ENCODE data around the gene ACRBP.

The ACRBP gene

DNA sequence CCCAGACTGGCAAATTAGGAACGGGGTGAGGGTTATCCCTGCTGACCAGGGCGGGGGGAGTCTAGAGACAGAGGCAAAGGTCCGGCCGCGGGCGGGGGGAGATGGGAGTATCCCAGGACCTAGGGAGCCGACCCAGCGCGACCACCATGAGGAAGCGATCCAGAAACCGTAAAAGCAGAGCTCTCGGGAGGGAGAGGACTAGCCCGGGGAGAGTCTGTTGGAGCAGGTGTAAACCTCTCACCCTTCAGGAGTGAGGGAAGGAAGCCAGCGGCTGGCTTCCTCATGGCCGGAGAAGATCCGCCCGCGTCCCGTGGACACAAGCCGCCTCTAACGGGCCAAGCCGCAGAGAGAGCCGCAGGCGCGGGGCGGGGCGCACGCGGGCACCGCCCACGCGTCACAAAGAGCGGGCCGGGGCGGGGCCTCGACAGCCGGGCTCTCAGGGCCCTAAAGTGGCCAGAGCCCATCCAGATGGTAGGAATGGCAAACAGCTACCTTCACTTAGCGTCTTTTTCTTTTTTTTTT lies at the start of gene ACRBP:
TSS of gene ACRBP (minus strand) at position 350 of the 522 bp plus-strand sequence. CDS start at position 284, 66 bp downstream.
- peak within 1 kb of the TSS; percentile 37 for H3K4me3 ChIP-seq (ENCODE audit: low read depth, low read length)
- DNase-seq (ENCODE audit: low read depth) = no peak

DNA sequence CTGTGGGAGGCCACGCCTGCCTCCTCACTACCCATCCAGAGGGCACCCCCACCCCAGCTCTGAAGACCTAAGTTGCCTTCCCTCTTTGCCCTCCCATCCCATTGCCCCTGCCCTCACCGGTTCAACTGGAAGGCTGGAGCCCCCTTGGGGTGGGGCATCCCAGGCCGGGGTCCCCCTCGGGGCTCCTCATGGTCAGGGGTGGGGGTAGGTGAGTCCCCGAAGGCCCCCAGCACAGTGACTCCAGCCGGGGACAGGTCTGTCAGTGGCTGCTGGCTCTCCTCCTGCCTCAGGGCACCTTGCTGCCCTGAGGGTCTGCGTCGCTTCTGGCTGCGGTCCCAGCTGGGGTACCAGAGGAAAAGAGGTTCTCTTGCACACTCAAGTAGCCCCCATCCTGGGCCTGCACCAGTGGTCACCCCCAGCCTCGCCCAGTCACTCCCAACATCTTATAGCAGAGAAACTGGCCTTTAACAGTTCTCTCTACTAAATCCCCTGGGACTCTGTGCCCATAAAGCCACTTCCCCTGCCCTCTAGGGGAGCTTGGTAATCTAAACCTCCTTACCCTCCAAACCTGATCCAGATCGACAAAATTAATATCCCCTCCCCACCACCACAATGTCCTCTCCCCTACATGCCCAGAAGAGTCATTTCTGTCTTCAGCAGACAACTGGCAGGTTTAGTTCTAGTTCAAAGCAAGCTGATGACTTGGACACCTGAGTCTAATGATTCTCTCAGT lies 48.2 kb upstream of the ACRBP start:
- no peak for DNase-seq (ENCODE audit: low read depth)
- no peak overlapping the region for H3K4me3 ChIP-seq (ENCODE audit: low read depth, low read length)

DNA sequence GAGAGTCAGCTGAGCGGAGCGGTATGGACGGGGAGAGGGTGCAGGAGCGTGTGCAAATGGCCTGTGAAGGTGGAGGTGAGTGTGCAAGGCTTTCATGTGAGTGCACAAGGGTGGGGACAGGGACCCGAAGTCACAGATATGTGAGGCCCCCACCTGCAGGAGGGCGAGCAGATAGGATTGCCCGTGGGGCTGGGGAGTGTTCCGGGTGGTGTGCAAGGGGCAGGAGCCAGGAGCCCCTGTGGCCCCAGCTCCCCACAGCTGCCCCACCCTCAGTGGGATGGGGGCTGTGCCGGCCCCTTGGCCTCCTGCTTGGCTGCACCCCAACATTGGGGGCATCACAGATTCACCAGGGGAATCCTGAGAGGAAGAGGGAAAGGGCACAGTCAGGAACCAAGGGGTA lies 47.5 kb upstream of the ACRBP start:
- no peak overlapping the region for H3K4me3 ChIP-seq (ENCODE audit: low read depth, low read length)
- no peak for DNase-seq (ENCODE audit: low read depth)

DNA sequence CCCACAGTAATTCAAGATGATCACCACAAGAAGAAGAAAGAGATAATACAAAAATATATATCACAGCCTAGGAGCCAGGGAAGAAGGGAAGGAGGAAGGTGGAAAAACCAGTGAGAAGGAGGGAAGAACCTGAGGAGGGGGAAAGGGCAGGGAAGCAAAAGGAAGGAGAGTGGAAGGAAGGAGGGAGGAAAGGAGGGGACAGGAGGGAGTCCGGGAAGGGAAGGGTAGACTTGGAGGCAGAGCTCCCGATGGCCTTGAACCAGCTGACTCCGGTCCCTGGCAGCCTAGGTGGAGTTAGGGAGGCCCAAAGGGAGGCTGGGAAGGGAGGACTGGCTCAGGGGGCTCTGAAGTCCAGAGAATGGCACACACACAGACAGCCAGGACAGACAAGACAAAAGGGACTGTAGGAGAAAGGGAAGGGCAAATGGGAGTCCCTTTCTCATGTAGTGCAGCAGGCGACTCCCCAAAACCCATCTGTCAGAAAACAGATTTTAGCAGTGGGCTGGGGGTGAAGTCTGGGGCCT lies 46.7 kb upstream of the ACRBP start:
- no peak for DNase-seq (ENCODE audit: low read depth)
- H3K4me3 ChIP-seq (ENCODE audit: low read depth, low read length) = no peak overlapping the region

DNA sequence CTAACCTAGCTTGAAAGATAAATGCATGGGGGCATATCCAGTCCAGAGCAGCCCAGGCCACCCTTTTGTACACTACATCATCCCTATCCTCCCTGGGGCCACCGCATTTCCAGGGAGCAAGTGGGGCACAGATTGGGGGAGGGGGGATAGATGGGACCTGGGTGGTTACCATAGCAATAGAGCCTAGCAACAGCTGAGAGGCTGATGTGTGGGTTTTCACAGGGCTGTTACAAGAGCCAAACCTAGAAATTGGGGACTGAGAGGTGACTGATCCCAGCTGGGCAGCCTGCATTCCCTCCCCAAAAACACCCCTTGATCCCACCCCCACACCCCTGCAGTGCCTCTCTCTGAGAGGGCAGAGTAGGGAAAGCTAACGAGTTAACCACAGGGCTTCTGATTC lies 45.7 kb upstream of the ACRBP start:
- no peak for DNase-seq (ENCODE audit: low read depth)
- no peak overlapping the region for H3K4me3 ChIP-seq (ENCODE audit: low read depth, low read length)

DNA sequence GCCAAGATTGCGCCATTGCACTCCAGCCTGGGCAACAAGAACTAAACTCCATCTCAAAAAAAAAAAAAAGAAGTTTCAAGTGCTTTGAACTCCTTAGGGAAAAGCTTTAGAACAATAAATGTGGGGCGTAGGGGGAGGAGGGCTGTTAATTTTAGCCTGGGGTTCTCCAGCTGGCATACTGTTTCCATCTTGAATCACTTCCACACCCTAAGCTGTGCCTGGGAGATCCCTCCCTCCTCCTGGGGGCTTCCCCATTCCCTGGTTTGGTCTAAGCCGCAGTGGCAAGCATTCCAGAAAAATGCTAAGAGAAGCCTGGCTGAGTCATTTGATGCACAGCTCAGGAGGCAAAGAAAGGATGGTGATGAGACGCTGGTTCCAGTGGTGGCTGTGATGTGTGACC lies 44.2 kb upstream of the ACRBP start:
- DNase-seq (ENCODE audit: low read depth) = peak; percentile 33
- H3K4me3 ChIP-seq (ENCODE audit: low read depth, low read length) = no peak overlapping the region

DNA sequence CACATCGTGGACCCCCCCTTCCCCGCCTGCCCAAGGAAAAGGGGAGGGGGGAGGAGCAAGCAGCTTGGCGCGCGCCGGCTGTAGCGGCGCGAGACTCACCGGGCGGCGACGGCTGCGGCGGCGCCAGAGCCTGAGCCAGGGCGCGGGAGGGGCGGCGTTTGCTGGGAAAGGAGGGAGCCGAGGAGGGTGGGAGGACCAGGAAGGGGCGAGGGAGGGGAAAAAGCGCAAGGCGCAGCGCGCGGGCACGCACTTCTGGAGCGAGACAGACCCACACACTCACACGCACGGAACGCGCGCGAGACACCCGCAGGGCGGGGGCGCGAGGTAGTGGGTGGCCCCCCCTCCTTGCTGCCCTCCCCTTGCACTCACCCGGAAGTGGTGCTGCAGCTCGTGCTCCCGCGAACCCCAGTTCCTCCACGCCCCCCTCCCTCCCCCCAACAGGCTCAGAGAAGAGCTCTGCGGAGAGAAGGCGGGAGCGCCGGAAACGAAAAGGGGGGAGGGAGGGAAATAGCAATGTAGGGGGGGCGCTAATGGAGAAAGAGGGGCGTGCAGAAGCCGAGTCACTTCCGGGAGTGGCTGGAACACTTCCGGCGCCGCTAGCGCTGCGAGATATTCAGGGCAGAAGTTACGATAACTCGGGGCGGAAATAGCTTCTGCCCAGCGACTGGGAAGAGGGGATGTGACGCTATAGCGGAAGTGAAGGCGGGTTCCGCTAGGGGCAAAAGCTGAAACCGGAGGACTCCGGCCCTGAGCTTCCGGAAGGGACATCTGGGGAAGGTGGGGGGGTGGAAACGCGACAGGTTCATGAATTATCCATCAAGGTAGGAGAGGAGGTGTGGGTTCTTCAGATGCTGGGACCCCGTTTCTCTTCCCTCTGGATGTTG lies 42.0 kb upstream of the ACRBP start, which contains the start of gene ZNF384:
TSS of gene ZNF384 (minus strand) at position 377 of the 884 bp plus-strand sequence. CDS start 9,855 bp downstream, outside the sequence.
- DNase-seq (ENCODE audit: low read depth) = peak; percentile 95
- H3K4me3 ChIP-seq (ENCODE audit: low read depth, low read length) = peak within 1 kb of the TSS; percentile 88

DNA sequence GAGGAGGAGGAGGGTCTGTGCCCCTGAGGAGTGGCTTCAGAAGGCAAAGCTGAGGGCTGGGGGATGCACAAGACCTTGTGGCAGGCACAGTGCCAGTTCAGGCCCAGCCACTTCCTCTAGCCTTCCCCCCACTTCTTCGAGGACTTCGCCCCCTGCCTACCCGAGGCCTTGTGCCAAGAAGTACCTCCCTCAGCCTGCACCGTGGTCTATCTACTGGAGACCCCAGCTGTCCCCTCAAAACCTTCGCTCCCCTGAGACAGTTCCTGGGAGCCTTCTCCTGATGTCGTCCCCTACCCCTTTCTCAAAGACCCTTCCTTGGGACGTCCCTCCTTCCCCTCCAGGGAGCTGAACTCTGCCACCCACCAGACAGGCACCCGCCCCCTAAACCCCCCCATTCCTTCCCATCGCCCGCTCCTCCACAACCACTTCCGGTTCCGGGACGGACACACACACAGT lies 41.3 kb upstream of the ACRBP start:
- H3K4me3 ChIP-seq (ENCODE audit: low read depth, low read length) = peak overlapping the region; percentile 88
- DNase-seq (ENCODE audit: low read depth) = no peak

DNA sequence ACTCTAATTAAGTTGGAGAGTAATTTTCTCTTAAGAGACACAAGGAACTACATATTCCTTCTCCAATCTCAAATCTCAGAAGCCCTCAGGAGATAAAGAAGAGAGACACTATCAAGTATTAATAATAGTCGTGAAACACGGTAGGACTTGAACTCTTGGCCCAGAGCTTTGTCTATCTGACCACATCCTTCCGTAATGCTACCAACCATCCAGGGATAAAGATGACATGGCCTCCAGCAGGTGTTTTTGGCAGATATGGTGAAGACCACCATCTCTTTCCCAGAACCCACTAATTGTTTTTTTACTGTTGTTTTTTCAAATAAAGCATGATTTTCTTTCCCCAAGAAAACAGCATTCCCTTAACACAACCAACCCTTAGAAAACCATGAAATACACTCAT lies 38.6 kb upstream of the ACRBP start:
- no peak overlapping the region for H3K4me3 ChIP-seq (ENCODE audit: low read depth, low read length)
- no peak for DNase-seq (ENCODE audit: low read depth)

DNA sequence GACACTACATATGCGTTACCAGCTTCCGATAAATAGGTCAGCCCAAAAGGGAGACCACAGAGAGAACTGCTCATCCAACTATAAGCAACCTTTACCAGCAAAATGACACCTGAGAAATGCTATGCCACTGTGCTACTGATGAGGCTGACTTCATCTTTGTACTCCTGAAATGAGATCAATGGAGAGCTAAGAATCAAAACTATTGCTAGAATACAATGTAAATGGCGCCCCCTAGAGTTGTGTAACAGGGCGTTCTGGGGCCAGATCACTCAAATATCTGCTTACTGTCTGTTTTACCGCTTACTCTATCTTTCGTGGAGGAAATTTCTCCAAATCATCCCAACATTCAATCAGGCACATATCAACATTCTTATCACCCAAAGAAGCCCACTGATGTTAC lies 37.4 kb upstream of the ACRBP start:
- DNase-seq (ENCODE audit: low read depth) = no peak
- H3K4me3 ChIP-seq (ENCODE audit: low read depth, low read length) = no peak overlapping the region

DNA sequence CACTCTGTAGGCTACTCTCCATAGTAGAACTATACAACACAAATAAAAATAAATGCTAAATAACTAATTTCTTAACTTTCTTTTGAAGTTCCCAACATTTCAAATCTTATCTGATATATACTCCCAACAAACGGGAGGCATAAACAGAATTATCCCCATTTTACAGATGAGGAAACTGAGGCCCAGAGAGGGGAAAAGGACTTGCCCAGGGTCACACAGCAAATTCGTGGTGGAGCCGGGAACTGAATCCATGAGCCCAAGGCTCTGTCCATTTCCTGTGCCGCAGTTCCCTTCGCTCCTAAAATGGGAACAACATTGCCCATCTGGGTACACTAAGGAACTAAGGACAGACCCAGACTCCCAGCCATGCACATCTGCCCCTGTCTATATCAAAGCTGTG lies 29.7 kb upstream of the ACRBP start:
- DNase-seq (ENCODE audit: low read depth) = no peak
- no peak overlapping the region for H3K4me3 ChIP-seq (ENCODE audit: low read depth, low read length)

DNA sequence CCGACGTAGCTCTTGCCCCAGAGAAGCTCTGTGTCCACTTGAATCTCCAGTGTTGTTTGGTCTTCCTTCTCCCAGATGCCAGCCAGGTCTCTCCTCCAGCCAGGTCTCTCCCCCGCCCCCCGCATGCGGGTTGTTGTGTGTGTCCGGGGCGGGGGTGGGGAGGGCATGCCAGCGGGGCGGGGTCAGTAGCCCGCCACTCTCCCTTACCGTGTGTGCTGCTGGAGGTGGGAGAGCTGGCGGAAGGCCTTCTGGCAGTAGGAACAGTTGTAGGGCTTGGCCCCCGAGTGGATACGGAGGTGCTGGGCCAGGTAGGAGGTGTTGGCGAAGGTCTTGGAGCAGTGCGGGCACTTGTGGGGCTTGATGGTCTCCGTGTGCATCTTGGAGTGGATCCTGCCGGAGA lies 24.9 kb upstream of the ACRBP start:
- no peak for DNase-seq (ENCODE audit: low read depth)
- H3K4me3 ChIP-seq (ENCODE audit: low read depth, low read length) = no peak overlapping the region

DNA sequence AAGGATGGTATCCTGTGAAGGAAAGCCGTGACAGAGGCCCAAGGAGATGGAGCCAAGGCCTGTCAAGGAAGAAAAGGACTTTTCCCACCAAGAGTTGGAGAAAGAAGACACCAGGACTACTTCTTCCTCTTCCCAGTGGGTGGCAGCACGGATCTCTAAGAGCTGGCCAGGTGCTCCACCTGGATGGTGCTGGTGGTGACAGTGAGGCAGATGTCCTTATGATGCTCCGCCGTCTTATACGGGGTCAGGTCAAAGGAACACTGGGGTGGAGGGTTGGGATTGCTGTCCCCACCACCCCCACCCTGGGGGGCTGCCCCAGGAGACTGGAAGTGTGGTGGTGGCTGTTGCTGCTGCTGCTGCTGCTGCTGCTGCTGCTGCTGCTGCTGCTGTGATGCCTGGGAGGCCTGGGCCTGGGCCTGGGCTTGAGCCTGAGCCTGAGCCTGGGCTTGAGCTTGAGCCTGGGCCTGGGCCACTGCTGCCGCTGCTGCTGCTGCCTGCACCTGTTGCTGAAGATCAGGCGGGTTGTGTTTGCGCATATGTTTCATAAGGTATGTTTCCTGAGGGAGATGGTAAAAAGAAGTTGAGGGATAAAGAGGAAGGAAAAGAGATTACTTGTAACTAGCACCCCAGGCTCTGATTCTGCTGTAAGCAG lies 20.5 kb upstream of the ACRBP start:
- no peak for DNase-seq (ENCODE audit: low read depth)
- H3K4me3 ChIP-seq (ENCODE audit: low read depth, low read length) = no peak overlapping the region

DNA sequence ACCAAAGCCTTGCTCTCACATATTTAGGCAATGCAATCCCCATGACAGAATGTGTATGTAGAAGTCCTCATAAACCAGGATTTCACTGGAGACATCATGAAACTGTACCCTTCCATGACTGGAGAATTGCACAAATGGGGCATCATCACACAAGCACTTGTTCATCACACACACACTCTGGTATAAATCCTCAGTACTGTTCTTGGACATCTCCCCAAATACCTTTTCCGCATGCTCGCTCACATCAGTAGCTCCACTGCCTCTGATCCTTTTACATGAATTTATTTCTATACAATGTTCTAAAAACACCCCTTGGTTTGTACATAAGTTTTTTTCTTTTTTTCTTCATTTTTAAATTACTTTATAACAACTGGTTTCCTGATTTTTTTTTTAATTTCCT lies 19.0 kb upstream of the ACRBP start:
- no peak overlapping the region for H3K4me3 ChIP-seq (ENCODE audit: low read depth, low read length)
- DNase-seq (ENCODE audit: low read depth) = no peak

DNA sequence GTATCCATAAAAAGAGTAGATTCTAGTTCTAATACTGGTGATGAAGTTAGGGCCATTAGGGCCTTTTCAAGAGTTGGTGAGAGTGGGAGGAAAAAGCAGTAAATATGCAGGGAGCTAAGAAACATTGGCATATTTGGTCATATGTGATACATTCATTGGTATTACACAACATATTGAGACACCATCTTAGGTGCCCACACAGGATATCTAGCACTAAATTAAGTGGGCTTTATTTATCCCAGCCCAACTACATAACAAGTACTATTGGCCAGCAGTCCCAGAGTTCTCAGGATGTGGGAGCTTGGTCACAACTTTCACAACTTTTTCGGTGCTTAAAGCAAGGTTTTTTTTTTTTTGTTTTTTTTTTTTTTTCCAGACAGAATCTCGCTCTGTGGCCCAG lies 17.7 kb upstream of the ACRBP start:
- H3K4me3 ChIP-seq (ENCODE audit: low read depth, low read length) = no peak overlapping the region
- no peak for DNase-seq (ENCODE audit: low read depth)

DNA sequence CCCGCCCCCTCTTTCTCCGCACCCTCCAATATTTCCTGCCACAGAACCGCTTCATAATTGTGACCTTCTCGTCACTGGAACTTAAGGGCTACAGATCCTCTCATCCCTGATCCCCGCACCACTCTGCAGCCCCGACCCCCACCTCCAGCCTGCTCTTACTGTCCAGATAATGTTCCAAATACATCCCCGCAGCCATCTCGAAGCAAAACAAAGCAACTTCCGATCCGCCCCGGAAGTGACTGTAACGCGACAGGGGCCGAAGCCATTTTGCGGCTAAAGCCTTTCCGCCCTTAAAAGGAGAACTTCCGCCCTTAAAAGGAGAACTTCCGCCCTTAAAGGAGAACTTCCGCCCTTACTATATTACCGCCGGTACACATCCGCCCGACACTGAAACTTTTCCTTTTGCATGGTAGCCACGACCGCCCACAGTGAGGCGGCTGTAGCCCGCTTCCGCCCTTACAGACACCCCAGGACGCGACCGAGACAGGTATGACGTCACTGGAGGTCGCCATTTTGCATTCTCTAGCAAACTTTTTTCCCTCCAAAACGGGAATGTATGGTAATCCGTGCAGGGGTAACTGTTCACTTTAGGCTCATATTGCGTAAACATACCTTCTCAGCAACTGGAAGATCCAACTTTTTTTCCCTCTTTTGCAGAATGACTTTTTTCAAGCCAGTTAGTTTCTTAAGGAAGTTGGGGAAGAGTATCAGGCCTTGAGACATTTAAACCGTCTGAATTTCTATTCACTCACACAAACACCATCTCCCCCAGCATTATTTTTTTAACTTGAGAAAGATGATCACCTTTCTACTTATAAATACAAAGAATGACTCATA lies 15.9 kb upstream of the ACRBP start, which contains the start of gene ING4:
TSS of gene ING4 (minus strand) at position 214 of the 837 bp plus-strand sequence. CDS start at position 196, 18 bp downstream.
- H3K4me3 ChIP-seq (ENCODE audit: low read depth, low read length) = peak within 1 kb of the TSS; percentile 76
- DNase-seq (ENCODE audit: low read depth) = peak; percentile 96

DNA sequence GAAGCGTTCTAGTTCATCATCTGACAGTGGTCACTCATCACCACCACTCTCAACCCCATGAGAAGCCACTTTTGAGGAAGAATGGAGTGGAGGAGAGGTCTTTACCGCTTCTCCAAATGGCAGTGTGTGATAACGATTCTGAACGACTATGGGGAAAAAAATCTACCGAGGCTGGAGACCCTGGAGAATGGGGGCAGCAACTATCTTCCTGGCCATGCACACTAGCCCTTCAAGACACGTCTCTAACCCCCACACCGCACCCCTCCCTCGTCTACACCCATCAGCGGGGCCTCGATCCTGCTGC lies 15.3 kb upstream of the ACRBP start:
- no peak for DNase-seq (ENCODE audit: low read depth)
- H3K4me3 ChIP-seq (ENCODE audit: low read depth, low read length) = peak overlapping the region; percentile 76

DNA sequence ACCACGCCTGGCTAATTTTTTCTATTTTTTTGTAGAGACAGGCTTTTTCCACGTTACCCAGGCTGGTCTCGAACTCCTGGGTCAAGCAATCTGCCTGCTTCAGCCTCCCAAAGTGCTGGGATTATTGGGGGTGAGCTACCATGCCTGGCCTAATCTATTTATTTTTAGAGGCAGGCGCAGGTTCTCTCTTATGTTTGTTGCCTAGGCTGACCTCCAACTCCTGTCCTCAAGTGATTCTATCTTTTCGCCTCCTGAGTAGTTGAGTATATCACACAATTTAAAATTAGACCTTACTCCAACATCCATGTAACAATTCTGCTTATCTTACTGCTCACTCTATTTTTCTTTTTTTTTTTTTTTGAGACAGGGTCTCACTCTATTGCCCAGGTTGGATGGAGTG lies 6.8 kb upstream of the ACRBP start:
- DNase-seq (ENCODE audit: low read depth) = no peak
- no peak overlapping the region for H3K4me3 ChIP-seq (ENCODE audit: low read depth, low read length)

DNA sequence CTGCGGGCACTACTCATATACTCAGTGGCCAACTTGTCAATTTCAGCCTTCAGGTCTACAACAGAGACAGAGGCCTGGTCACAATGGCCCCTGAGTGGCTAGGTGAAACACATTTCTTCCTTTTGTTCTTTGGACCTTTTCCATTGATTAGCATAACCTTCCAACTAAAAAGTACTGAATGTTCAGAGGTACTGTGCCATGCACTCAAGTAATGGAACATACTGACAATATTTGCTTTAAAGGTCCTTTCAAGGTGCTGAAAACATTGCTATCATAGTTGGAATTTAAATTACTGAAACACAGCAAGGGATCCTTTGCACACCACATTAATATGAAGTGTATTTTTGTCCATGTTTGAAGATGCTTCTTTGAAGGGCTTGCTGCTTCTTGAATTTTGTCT lies 6.1 kb upstream of the ACRBP start:
- no peak overlapping the region for H3K4me3 ChIP-seq (ENCODE audit: low read depth, low read length)
- DNase-seq (ENCODE audit: low read depth) = no peak
